Bronchial epithelial cell (primary cell): Measurements from ENCODE around the gene PTPRN2. TPM values are rescaled to one million over a fixed set of nuclear protein-coding genes. Genes with fewer than 3 reads are reported as not detected.
A peak's percentile ranks its signal among the peaks of the same experiment; 100 is the strongest.

Experiments used
- DNase-seq: peaks from one replicate; pipeline ENCODE4 v3.0.0-alpha.2; 2010; ENCODE audit warnings: low read depth
- FAIRE-seq: peaks from 2 replicates; lab custom pipeline; 2011; peaks lifted over from hg19 to GRCh38; lab: Jason Lieb, UNC
- H3K27me3 ChIP-seq: 2 replicates; pipeline ENCODE4 v1.5.1; 2011; ENCODE audit warnings: low read length; ENCODE audit not compliant: control insufficient read depth, insufficient read depth
- H3K36me3 ChIP-seq: 2 replicates; pipeline ENCODE4 v1.5.1; 2011; ENCODE audit warnings: low read length; ENCODE audit not compliant: control insufficient read depth, insufficient read depth
- H3K4me3 ChIP-seq: 2 replicates; pipeline ENCODE4 v1.5.1; 2011; ENCODE audit warnings: mild to moderate bottlenecking, low read depth, low read length, control low read depth
- total RNA-seq: library from RNA; depleted of rRNA; stranded (reverse); fragments of >200 nt; gene quantifications from 2 replicates; pipeline ENCODE4 v1.2.1, GENCODE V29; 2014
- TF ChIP-seq, protein P1 (sequence below): IDR thresholded peaks from 2 replicates; pipeline ENCODE4 v1.5.1; 2011; ENCODE audit warnings: mild to moderate bottlenecking, moderate library complexity, low read length, control low read depth, inconsistent platforms; ENCODE audit not compliant: insufficient read depth, severe bottlenecking

Gene PTPRN2
- total RNA-seq, 1 donor from 2014 or later, result 1.1 TPM

DNA sequence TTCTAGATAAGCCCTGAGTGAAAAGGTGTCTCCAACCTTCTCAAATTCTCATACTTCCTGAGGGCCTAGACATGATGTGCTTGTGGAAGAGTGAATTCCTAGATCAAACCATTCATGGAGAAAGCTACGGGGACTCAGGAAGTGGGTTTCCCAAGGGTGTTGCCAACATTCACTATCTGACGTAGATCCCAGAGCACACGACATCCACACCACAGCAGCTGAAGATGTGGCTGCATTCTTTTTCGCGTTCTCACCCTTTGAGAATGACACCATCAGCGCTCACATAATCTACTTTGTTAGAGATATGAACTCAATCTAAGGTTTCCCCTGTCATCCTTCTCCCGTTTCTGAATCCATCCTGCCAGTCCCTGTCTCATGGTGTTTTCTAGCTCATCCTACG lies 960.0 kb downstream of the PTPRN2 start:
- no peak for DNase-seq
- H3K27me3 ChIP-seq, result no peaks in the 10 kb centered on the region
- H3K4me3 ChIP-seq, result no peak overlapping the region
- no peaks in the 10 kb centered on the region for H3K36me3 ChIP-seq
- TF ChIP-seq, protein P1, sequence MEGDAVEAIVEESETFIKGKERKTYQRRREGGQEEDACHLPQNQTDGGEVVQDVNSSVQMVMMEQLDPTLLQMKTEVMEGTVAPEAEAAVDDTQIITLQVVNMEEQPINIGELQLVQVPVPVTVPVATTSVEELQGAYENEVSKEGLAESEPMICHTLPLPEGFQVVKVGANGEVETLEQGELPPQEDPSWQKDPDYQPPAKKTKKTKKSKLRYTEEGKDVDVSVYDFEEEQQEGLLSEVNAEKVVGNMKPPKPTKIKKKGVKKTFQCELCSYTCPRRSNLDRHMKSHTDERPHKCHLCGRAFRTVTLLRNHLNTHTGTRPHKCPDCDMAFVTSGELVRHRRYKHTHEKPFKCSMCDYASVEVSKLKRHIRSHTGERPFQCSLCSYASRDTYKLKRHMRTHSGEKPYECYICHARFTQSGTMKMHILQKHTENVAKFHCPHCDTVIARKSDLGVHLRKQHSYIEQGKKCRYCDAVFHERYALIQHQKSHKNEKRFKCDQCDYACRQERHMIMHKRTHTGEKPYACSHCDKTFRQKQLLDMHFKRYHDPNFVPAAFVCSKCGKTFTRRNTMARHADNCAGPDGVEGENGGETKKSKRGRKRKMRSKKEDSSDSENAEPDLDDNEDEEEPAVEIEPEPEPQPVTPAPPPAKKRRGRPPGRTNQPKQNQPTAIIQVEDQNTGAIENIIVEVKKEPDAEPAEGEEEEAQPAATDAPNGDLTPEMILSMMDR, result no peak
- no peak for FAIRE-seq

DNA sequence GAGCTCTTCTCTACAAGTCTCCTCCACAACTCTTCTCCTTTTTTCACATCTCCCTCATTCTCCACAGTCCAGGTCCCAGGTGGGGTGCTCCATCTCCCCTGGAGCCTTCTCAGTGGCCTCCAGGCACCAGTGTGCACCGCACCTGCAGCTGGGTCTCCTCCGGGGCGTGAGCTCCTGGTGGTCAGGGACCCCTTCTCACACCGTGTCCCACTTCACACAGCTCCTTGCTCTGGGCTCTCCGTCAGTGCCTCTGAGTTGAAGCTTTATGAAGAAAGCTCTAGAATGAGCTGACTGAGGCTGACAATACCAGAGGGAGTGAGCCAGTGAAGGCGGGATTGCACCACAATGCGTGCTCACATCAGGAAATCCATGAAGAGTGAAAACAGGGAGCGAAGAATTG lies 960.6 kb downstream of the PTPRN2 start:
- Histone ChIP-seq H3K27me3 (no peaks in the 10 kb centered on the region), H3K4me3 (no peak overlapping the region), H3K36me3 (no peaks in the 10 kb centered on the region)
- no peak for FAIRE-seq
- no peak for DNase-seq
- TF ChIP-seq, protein P1, result no peak

DNA sequence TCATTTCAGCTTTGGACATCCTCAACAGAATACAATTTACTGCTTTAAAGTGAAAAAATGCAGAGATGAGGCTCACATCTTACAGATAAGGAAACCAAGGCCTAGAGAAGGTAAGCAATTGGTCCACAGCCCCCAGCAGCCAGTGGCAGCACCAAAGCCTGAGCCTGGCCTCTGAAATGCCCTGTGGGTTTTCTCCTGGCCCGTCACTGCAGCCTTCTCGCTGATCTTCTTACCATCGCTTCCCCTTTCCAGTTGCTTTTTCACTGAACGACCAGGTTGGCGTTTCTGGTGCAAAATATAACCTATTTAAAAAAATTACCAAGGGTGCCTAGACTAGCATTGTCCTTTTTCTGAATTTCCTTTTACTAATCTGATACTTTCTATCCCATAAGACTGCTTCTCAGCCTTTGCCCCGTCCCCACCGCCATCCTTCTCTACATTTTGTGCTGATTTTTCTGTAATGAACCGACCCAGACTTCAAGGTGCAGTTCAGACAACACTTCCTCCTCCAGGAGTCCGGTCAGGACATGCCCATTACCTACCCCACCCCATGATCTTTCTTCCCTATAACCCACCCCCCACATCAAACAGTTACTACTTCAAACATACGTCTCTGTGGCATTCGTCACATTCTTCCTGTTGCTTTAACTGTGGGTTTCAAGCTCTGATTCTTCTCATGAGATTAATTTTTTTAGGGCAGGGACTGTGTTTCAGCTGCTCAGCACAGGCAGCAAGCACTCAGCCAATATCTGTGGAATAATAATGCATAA lies 961.5 kb downstream of the PTPRN2 start:
- FAIRE-seq (peak; percentile 47), DNase-seq (no peak)
- H3K36me3 ChIP-seq, result no peaks in the 10 kb centered on the region
- no peak overlapping the region for H3K4me3 ChIP-seq
- TF ChIP-seq, protein P1, result no peak
- H3K27me3 ChIP-seq, result no peaks in the 10 kb centered on the region

DNA sequence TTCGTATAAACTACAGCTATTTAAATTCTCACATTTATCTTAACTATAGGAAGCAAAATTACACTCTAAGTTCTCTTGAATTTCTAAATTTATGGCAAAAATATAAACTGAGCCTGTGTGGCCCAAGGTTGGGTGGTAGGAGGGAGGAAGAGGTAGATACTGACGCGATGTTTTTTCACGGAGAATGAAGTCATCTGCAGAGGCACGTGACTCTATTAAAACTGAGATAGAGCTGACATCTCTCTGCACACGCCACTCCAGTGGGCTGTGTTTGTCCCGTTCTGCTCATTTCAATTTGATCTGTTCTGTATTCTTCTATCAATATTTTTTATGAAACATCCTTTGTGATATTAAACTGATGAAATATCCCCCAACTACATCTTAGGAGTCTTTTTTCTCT lies 964.1 kb downstream of the PTPRN2 start:
- FAIRE-seq, result no peak
- Histone ChIP-seq H3K27me3 (no peaks in the 10 kb centered on the region), H3K4me3 (no peak overlapping the region), H3K36me3 (no peaks in the 10 kb centered on the region)
- TF ChIP-seq, protein P1, result no peak
- no peak for DNase-seq

DNA sequence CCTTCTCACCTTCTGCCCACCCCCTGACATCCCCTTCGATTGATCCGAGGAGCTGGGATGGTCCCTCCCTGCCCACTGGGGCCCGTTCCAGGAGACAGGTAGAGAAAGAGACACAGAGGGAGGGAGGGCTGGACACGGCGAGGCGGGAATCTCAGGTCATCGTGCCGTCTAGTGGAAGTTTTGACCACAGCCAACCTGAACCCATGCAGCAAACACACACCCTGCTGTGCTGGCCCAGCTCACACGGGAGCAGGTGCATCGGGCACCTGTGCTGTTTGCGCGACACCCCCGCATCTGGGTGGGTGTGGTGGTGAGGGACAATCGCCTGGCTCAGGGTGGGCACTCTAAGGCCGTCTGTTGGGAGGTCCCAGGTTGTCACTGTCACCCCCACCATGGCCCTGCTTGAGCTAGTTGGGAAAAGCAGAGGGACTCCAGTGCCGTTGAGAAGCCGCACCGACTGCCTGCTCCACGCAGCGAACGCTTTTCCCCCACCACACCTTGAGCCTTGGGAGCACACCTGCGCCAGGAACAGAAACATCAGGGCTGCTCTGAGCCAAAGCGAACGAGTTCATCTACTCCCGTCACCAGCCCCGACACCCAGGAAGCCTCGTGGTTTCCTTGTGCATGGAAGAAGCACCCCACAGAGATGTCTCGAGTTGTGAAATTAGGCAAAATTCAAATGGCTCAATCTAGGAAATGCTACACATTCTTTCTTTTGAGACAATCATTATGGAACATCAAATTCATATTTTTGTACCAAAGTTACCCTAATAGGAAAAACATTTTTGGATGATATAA lies 965.0 kb downstream of the PTPRN2 start:
- FAIRE-seq, result no peak
- no peaks in the 10 kb centered on the region for H3K36me3 ChIP-seq
- TF ChIP-seq, protein P1, result no peak
- DNase-seq, result no peak
- no peak overlapping the region for H3K4me3 ChIP-seq
- H3K27me3 ChIP-seq, result no peaks in the 10 kb centered on the region
